ENCODE measurements around the gene BBS9. TPM values are rescaled to one million over a fixed set of nuclear protein-coding genes. Genes with fewer than 3 reads are reported as not detected.

BBS9 gene
- 7.8 and 11.2 TPM in 2 replicates for total RNA-seq

DNA sequence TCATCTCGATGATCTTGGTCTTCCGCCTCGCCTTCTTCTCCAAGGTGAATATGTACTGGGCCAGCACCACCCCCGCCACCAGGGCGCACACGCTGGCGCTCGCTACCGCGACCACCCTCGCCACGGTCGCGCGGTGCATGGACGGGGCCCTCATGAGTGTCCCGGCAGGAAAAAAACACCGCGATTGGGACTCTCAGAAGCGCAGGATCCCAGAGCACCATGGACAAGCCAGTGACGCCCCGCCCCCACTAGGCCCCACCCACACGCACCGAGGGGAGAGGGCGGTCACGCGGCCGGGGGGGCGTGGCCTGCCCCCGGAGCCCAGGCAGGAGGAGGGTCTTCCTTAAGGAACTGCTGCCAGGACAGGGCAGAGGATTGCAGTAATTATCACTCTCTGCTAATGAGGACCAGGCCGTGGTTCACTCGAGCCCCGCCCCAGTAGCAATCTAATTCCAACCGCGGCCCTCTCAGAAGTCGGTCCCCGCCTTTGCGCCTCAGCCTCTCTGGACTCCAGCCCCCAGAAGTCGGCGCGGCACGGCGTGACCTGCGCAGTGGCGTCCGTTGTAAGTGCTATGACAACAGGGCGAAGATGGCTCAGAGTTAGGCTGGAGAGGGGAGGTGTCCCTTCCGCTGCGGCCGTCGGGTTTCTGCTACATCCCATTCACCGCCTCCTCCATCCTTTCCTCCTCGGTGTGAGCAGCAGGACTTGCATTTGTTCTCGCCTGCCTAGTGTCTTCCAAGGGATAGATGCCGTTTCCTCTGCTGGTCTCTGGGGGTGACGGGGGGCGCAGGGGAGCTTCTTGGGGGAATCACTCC lies at the start of gene BBS9:
TSS of gene BBS9 (plus strand) at position 575 of the 816 bp plus-strand sequence. CDS start 16,689 bp downstream, outside the sequence.

GRCh38 chr7:33109005-33109757 lies 20.2 kb upstream of the BBS9 start, which contains the start of gene RP9:
RP9 (minus strand) TSS chr7:33109404; CDS start chr7:33109372, 32 bp downstream.

Other genes with a start within 250 kb of the BBS9 start
- 27.8 and 28.4 TPM in 2 replicates for gene KBTBD2, start 237.8 kb upstream of the BBS9 start, total RNA-seq
- 308 and 329 TPM in 2 replicates for gene FKBP9, start 172.1 kb upstream of the BBS9 start, total RNA-seq
- gene NT5C3A, start 66.8 kb upstream of the BBS9 start, total RNA-seq = 10.1 and 13.6 TPM in 2 replicates
- gene RP9, start 20.2 kb upstream of the BBS9 start, total RNA-seq = 6.3 and 7.0 TPM in 2 replicates

All from cardiac atrium fibroblast (primary cell).